ENCODE data around the gene CNN3.

CNN3 gene

DNA sequence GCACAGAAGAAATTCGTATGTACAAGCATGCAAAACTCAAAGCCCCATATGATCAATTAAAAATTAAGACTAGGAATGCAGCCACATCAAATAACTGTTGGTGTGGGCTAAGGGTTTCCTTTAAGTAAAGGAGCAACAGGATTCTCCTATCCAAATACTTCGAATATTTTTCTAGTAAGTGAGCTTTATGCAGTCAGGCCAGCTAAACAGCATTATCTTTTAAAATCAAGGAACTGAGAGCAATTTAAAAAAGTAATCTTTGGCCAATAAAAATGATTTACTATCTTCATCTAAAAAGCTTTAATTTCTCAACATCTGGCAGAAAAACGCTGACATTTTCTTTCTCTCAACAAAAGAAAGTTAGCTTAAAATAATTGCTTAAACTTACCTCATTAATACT is 19.8 kb downstream of the CNN3 start:
- Mint-ChIP-seq H3K27me3 (peaks cover 61% of the 10 kb centered on the region), H3K27ac (ENCODE audit: low read depth) (no peak overlapping the region), H3K4me3 (no peak overlapping the region), H3K9me3 (no peaks in the 10 kb centered on the region), H3K4me1 (no peaks in the 10 kb centered on the region), H3K36me3 (ENCODE audit: insufficient read depth) (no peaks in the 10 kb centered on the region)
- DNase-seq (ENCODE audit: low spot score in 2 of 2) (no peak), ATAC-seq (replicated peaks; ENCODE audit: extremely low read depth, poor library complexity, severe bottlenecking) (no peak)

DNA sequence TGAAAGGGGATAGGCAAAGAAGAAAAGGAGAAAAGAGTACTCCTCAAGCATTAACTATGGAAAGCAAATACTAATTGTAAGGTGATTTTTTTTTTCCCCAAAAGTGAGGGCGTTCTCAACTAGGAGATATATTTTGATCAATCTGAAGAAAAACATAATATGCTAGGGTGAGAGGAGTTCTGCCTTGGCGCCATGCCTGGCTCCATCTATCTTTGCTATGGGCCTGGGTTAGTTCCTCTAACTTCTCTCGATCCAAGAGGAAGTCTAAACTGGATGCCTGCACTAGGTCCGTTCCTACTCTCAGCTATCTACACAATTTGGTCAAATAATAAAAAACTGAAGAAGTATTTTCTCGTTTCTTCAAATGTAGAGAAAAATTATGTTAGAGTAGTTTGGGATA is 20.5 kb downstream of the CNN3 start:
- no peak for DNase-seq (ENCODE audit: low spot score in 2 of 2)
- Mint-ChIP-seq H3K27me3 (peaks cover 61% of the 10 kb centered on the region), H3K27ac (ENCODE audit: low read depth) (no peak overlapping the region), H3K9me3 (no peaks in the 10 kb centered on the region), H3K4me3 (no peak overlapping the region), H3K36me3 (ENCODE audit: insufficient read depth) (no peaks in the 10 kb centered on the region), H3K4me1 (no peaks in the 10 kb centered on the region)
- ATAC-seq (replicated peaks; ENCODE audit: extremely low read depth, poor library complexity, severe bottlenecking) = no peak

DNA sequence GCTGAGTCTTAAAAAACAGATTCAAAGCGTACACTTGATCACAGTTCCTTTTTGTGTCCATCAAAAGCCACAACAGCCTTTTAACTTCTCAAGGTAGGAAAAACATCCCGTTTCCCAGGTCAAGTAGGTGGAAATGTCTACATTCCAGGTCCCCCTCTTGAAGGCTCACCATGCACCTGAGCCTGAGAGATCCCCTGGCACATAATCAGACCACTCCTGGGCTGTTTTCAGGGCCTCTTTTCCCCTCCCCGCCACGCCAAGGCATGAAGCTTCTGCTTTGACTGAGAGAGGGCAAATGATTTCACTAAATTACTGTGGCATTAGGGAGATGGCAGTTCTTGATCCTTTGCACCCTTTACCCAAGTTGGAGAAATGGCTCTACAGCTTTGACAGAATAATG is 21.7 kb downstream of the CNN3 start:
- Mint-ChIP-seq H3K36me3 (ENCODE audit: insufficient read depth) (no peaks in the 10 kb centered on the region), H3K9me3 (no peaks in the 10 kb centered on the region), H3K4me1 (no peaks in the 10 kb centered on the region), H3K27me3 (peaks cover 50% of the 10 kb centered on the region), H3K4me3 (no peak overlapping the region), H3K27ac (ENCODE audit: low read depth) (no peak overlapping the region)
- DNase-seq (ENCODE audit: low spot score in 2 of 2) (no peak), ATAC-seq (replicated peaks; ENCODE audit: extremely low read depth, poor library complexity, severe bottlenecking) (no peak)

- ATAC-seq (replicated peaks; ENCODE audit: extremely low read depth, poor library complexity, severe bottlenecking) (no peak), DNase-seq (ENCODE audit: low spot score in 2 of 2) (no peak)
- no peaks in the 10 kb centered on the region for H3K36me3 Mint-ChIP-seq (ENCODE audit: insufficient read depth)
- H3K4me3 Mint-ChIP-seq = no peak overlapping the region
- no peaks in the 10 kb centered on the region for H3K4me1 Mint-ChIP-seq
- H3K27ac Mint-ChIP-seq (ENCODE audit: low read depth) = no peak overlapping the region
- H3K27me3 Mint-ChIP-seq = peaks cover 34% of the 10 kb centered on the region
- H3K9me3 Mint-ChIP-seq = no peaks in the 10 kb centered on the region
Measured at GRCh38 chr1:94903280-94904009, 23.5 kb downstream of the CNN3 start.

DNA sequence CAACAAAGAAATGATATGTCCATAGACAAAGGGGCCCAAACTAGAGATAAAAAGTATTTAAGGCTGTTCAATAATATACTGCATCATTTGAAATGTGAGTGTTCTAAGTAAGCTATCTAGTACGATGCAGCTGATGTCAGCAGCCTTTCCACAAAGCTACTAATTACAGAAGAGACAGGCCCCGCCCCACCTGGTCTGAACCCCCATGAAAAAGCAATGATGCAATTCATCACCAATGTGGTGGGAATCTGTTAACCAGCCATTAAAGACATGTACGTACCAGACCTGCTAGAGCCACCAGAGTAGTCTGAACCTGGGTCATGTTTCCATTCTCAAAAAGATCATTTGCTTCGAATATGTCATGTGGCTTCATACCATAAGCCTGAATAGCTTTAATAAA is 25.1 kb downstream of the CNN3 start:
- peaks cover 20% of the 10 kb centered on the region for H3K27me3 Mint-ChIP-seq
- H3K27ac Mint-ChIP-seq (ENCODE audit: low read depth) = no peak overlapping the region
- ATAC-seq (replicated peaks; ENCODE audit: extremely low read depth, poor library complexity, severe bottlenecking) (no peak), DNase-seq (ENCODE audit: low spot score in 2 of 2) (no peak)
- H3K4me1 Mint-ChIP-seq = no peaks in the 10 kb centered on the region
- no peaks in the 10 kb centered on the region for H3K9me3 Mint-ChIP-seq
- H3K36me3 Mint-ChIP-seq (ENCODE audit: insufficient read depth) = no peaks in the 10 kb centered on the region
- no peak overlapping the region for H3K4me3 Mint-ChIP-seq

DNA sequence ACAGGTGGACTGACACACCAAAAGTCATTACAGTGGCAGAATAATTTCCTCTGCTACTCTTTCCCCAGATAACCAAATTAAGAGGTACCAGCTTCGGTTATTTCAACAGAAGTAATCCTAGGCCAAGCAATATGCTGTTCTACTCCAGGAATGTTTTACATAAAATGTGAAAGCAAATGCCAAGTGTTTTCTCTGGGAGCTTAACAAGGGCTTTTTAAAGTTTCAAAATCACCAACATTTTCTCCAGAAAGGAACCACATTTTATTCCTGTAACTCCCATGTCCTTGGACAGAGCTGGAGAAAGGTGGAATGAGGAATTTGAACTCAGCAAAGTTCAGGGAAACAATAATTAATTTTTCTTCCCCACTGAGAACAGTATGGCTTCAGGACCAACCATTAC is 27.2 kb downstream of the CNN3 start:
- Mint-ChIP-seq H3K27ac (ENCODE audit: low read depth) (no peak overlapping the region), H3K36me3 (ENCODE audit: insufficient read depth) (no peaks in the 10 kb centered on the region), H3K27me3 (peaks cover 8% of the 10 kb centered on the region), H3K4me3 (no peak overlapping the region), H3K9me3 (no peaks in the 10 kb centered on the region), H3K4me1 (no peaks in the 10 kb centered on the region)
- DNase-seq (ENCODE audit: low spot score in 2 of 2) = no peak
- no peak for ATAC-seq (replicated peaks; ENCODE audit: extremely low read depth, poor library complexity, severe bottlenecking)

DNA sequence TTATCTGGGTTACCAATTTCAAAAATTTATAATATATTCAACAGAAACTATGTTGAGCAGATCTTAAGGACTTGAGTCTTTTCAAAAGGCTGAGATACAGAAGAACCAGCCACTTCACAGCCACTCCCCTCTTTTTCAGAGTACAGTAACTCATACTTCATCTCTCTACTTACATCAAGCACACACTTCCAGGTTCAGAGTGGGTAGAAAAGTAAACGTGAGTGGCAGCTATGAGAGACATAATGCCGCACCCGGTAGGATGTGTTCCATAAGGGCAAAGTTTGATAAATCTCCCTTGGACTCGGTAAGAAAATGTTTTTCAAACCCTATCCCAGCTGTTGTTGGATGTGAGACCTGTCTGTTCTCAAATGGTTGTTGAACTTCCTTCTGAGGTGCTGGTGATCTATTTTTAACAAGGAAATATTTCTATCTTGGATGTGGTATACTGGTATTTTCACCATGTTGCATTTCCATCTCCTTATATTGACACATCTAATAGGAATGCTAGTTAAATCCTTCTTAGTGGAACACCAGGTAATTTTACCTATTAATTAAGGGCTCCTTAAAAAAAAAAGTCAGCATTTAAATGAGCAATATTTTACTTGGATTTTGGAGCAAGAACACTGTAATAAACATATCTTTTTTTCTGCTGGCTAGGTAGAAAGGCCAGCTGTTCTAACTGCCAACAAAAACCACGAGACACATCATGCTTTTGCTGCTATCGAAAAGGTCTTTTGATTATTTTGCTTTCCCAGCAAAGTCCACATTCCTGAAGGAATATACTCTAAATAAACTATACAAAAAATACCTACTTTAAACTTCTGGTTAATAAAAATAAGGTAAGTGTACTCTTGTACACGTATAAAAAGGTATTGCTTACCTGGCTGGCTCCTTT is 28.2 kb downstream of the CNN3 start:
- ATAC-seq (replicated peaks; ENCODE audit: extremely low read depth, poor library complexity, severe bottlenecking) (no peak), DNase-seq (ENCODE audit: low spot score in 2 of 2) (no peak)
- H3K4me1 Mint-ChIP-seq = no peaks in the 10 kb centered on the region
- no peak overlapping the region for H3K4me3 Mint-ChIP-seq
- H3K9me3 Mint-ChIP-seq = no peaks in the 10 kb centered on the region
- H3K36me3 Mint-ChIP-seq (ENCODE audit: insufficient read depth) = no peaks in the 10 kb centered on the region
- H3K27ac Mint-ChIP-seq (ENCODE audit: low read depth) = no peak overlapping the region
- H3K27me3 Mint-ChIP-seq = peaks cover 11% of the 10 kb centered on the region

DNA sequence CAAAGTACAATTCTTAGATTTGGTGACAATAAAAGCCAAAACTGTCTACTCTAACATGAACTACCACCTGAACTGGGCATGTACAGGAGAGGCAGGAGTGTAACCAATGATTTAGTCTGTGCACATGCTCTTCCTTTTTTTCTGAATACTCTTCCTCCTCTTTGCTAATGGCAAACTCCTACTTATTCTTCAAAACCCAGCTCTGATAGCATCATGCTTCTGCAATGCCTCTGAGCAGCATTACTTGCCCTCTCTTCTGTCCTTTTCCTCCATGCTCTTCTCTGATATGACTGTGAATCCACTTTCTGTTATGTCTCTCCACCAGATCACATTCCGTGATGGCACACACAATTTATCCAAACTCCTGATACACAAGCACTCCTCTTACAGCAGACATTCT is 31.4 kb downstream of the CNN3 start:
- Mint-ChIP-seq H3K9me3 (no peaks in the 10 kb centered on the region), H3K4me3 (no peak overlapping the region), H3K36me3 (ENCODE audit: insufficient read depth) (no peaks in the 10 kb centered on the region), H3K4me1 (no peaks in the 10 kb centered on the region), H3K27ac (ENCODE audit: low read depth) (no peak overlapping the region), H3K27me3 (peaks cover 24% of the 10 kb centered on the region)
- ATAC-seq (replicated peaks; ENCODE audit: extremely low read depth, poor library complexity, severe bottlenecking) = no peak
- DNase-seq (ENCODE audit: low spot score in 2 of 2) = no peak

- H3K27me3 Mint-ChIP-seq = peaks cover 33% of the 10 kb centered on the region
- no peaks in the 10 kb centered on the region for H3K4me1 Mint-ChIP-seq
- no peak overlapping the region for H3K27ac Mint-ChIP-seq (ENCODE audit: low read depth)
- no peak for ATAC-seq (replicated peaks; ENCODE audit: extremely low read depth, poor library complexity, severe bottlenecking)
- no peak overlapping the region for H3K4me3 Mint-ChIP-seq
- H3K9me3 Mint-ChIP-seq = no peaks in the 10 kb centered on the region
- DNase-seq (ENCODE audit: low spot score in 2 of 2) = no peak
- no peaks in the 10 kb centered on the region for H3K36me3 Mint-ChIP-seq (ENCODE audit: insufficient read depth)
Measured at GRCh38 chr1:94894630-94895029, 32.3 kb downstream of the CNN3 start.

GRCh38 chr1:94892604-94893254 is 34.2 kb downstream of the CNN3 start:
- no peak overlapping the region for H3K4me3 Mint-ChIP-seq
- H3K27me3 Mint-ChIP-seq = peaks cover 33% of the 10 kb centered on the region
- H3K27ac Mint-ChIP-seq (ENCODE audit: low read depth) = no peak overlapping the region
- no peaks in the 10 kb centered on the region for H3K36me3 Mint-ChIP-seq (ENCODE audit: insufficient read depth)
- no peaks in the 10 kb centered on the region for H3K9me3 Mint-ChIP-seq
- no peak for ATAC-seq (replicated peaks; ENCODE audit: extremely low read depth, poor library complexity, severe bottlenecking)
- H3K4me1 Mint-ChIP-seq = no peaks in the 10 kb centered on the region
- no peak for DNase-seq (ENCODE audit: low spot score in 2 of 2)

GRCh38 chr1:94888201-94888600 is 38.7 kb downstream of the CNN3 start:
- Mint-ChIP-seq H3K27ac (ENCODE audit: low read depth) (no peak overlapping the region), H3K27me3 (peaks cover 23% of the 10 kb centered on the region), H3K4me1 (peaks cover 8% of the 10 kb centered on the region), H3K36me3 (ENCODE audit: insufficient read depth) (peaks cover 1% of the 10 kb centered on the region), H3K4me3 (no peak overlapping the region), H3K9me3 (no peaks in the 10 kb centered on the region)
- ATAC-seq (replicated peaks; ENCODE audit: extremely low read depth, poor library complexity, severe bottlenecking) (no peak), DNase-seq (ENCODE audit: low spot score in 2 of 2) (no peak)

DNA sequence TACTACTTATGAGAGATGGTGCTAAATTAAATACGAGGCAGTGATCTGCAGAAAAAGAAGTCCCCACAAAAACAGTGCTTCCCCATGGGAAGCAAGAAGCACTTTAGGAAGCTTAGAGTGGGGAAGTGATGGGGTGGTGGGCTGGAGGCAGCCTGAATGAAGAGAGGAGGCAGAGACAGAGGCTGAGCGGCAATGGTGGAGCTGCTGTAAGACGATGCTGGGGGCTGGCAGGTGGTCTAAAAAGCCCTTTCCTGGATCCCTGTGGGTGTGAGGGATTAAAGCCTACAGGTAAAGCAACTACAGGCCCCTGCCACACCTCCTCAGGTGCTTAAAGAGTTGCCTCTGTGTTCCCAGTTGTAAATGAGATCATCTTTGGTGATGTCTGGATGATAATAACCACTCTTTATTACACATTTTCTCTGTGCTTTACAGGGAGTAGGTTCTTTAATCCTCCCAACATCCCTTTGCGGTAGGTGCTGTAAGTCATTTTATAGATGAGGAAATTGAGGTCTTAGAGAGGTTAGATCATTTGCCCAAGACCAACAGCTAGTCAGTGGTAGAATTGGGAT is 39.2 kb downstream of the CNN3 start:
- no peak overlapping the region for H3K27ac Mint-ChIP-seq (ENCODE audit: low read depth)
- peaks cover 13% of the 10 kb centered on the region for H3K4me1 Mint-ChIP-seq
- H3K9me3 Mint-ChIP-seq = no peaks in the 10 kb centered on the region
- H3K27me3 Mint-ChIP-seq = peaks cover 19% of the 10 kb centered on the region
- H3K36me3 Mint-ChIP-seq (ENCODE audit: insufficient read depth) = peaks cover 1% of the 10 kb centered on the region
- no peak for DNase-seq (ENCODE audit: low spot score in 2 of 2)
- no peak for ATAC-seq (replicated peaks; ENCODE audit: extremely low read depth, poor library complexity, severe bottlenecking)
- H3K4me3 Mint-ChIP-seq = no peak overlapping the region

Data from central memory CD8-positive, alpha-beta T cell (primary cell).